ENCODE data around the gene PERP. TPM values are rescaled to one million over a fixed set of nuclear protein-coding genes. Genes with fewer than 3 reads are reported as not detected.

The PERP gene
- polyA plus RNA-seq, 1 of the 3 experiments (the other 2 are of a cell fraction): 0.02 TPM

- Histone ChIP-seq H3K4me2 (no peak overlapping the region), H3K27ac (ENCODE audit: low read depth in 2 of 2, low read length in 1 of 2) (no peak overlapping the region), H3K79me2 (ENCODE audit: insufficient read depth) (no peaks in the 10 kb centered on the region), H3K9me3 (no peaks in the 10 kb centered on the region), H3K4me1 (ENCODE audit: control insufficient read depth in 1 of 2, insufficient read depth in 2 of 2, low read depth in 1 of 2, low read length in 1 of 2) (no peaks in the 10 kb centered on the region), H3K36me3 (replicated peaks in 1 of 2; ENCODE audit: control insufficient read depth in 1 of 2, insufficient read depth in 2 of 2, low read length in 1 of 2) (no peaks in the 10 kb centered on the region), H3F3A (replicated peaks; ENCODE audit: insufficient read depth) (no peaks in the 10 kb centered on the region), H3K27me3 (ENCODE audit: insufficient read depth) (no peaks in the 10 kb centered on the region), H3K9me2 (no peaks in the 10 kb centered on the region), H4K20me1 (ENCODE audit: insufficient read depth) (no peaks in the 10 kb centered on the region), H2AFZ (ENCODE audit: low read depth) (no peak overlapping the region), H3K4me3 (ENCODE audit: low read depth in 2 of 2, low read length in 1 of 2) (no peak overlapping the region), H3K9ac (no peak overlapping the region)
- no peak for TF ChIP-seq NRF1 (IDR thresholded peaks at IDR 0.05; ENCODE audit: low read depth, low read length)
- no peak for TF ChIP-seq EP300 (IDR thresholded peaks at IDR 0.05; ENCODE audit: borderline replicate concordance in 1 of 2, low read depth in 1 of 2, low read length in 1 of 2)
- no peak for TF ChIP-seq POLR2AphosphoS5 (IDR thresholded peaks at IDR 0.05; ENCODE audit: low read depth, low read length)
- TF ChIP-seq GATA2 (CRISPR knock-in tag; IDR thresholded peaks at IDR 0.05): no peak
- TF ChIP-seq RXRA (IDR thresholded peaks at IDR 0.05; ENCODE audit: borderline replicate concordance, low read depth): no peak
- no peak for TF ChIP-seq TCF12 (IDR thresholded peaks at IDR 0.05)
- no peak for TF ChIP-seq GABPA (IDR thresholded peaks at IDR 0.05; ENCODE audit: low read depth)
- TF ChIP-seq RCOR1 (IDR thresholded peaks at IDR 0.05; ENCODE audit: low read length): no peak
- no peak for TF ChIP-seq TAF1 (IDR thresholded peaks at IDR 0.05; ENCODE audit: borderline replicate concordance, low read depth, low read length)
- TF ChIP-seq SMC3 (IDR thresholded peaks at IDR 0.05; ENCODE audit: low read depth, low read length): no peak
- TF ChIP-seq MEF2A (IDR thresholded peaks at IDR 0.05; ENCODE audit: borderline replicate concordance, low read depth): no peak
- TF ChIP-seq RAD21 (IDR thresholded peaks at IDR 0.05; ENCODE audit: low read length): no peak
- TF ChIP-seq NFIC (IDR thresholded peaks at IDR 0.05; ENCODE audit: borderline replicate concordance): no peak
- TF ChIP-seq RFX5 (IDR thresholded peaks at IDR 0.05; ENCODE audit: low read length): no peak
- TF ChIP-seq CHD2 (IDR thresholded peaks at IDR 0.05; ENCODE audit: low read length, partially characterized antibody): no peak
- no peak for TF ChIP-seq FOXM1 (IDR thresholded peaks at IDR 0.05; ENCODE audit: low read depth)
- TF ChIP-seq JUND (IDR thresholded peaks at IDR 0.05): no peak
- TF ChIP-seq, protein P1, sequence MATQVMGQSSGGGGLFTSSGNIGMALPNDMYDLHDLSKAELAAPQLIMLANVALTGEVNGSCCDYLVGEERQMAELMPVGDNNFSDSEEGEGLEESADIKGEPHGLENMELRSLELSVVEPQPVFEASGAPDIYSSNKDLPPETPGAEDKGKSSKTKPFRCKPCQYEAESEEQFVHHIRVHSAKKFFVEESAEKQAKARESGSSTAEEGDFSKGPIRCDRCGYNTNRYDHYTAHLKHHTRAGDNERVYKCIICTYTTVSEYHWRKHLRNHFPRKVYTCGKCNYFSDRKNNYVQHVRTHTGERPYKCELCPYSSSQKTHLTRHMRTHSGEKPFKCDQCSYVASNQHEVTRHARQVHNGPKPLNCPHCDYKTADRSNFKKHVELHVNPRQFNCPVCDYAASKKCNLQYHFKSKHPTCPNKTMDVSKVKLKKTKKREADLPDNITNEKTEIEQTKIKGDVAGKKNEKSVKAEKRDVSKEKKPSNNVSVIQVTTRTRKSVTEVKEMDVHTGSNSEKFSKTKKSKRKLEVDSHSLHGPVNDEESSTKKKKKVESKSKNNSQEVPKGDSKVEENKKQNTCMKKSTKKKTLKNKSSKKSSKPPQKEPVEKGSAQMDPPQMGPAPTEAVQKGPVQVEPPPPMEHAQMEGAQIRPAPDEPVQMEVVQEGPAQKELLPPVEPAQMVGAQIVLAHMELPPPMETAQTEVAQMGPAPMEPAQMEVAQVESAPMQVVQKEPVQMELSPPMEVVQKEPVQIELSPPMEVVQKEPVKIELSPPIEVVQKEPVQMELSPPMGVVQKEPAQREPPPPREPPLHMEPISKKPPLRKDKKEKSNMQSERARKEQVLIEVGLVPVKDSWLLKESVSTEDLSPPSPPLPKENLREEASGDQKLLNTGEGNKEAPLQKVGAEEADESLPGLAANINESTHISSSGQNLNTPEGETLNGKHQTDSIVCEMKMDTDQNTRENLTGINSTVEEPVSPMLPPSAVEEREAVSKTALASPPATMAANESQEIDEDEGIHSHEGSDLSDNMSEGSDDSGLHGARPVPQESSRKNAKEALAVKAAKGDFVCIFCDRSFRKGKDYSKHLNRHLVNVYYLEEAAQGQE (IDR thresholded peaks at IDR 0.05; ENCODE audit: low read depth, low read length): no peak
- ChIA-PET CTCF (interaction anchor here (1.0 kb wide), 1 partner anchor 11 kb away, joined by 3 read pairs; no protein-coding TSS in a partner anchor), POLR2A (no interaction called here)
- DNase-seq: no peak
Observed at GRCh38 chr6:138089325-138089724, 17.9 kb downstream of the PERP start.

DNA sequence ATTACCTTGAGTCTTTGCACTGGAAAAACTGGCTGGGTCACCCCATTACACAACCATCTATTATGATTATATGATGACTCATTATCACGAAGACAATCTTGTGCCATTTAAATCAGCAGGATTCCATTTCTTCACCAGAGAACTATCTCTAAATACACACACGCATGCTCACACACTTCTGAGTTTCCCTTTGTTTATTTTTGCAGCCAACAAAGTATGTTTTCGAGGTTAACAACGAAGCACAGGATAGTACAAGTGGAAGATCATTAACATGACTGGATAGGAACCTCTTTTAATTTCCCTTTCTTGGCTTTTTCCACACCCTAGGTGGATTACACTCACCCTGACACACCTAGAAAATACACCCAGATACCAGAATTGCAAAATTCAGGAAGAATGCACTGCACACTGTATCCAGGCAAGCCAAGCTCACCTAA lies 18.9 kb downstream of the PERP start:
- WGBS (ENCODE audit: low lambda C conversion rate): 1% methylated on average over 4 of the region's 4 CpGs
- Histone ChIP-seq H4K20me1 (ENCODE audit: insufficient read depth) (no peaks in the 10 kb centered on the region), H3K9me2 (no peaks in the 10 kb centered on the region), H3K4me3 (ENCODE audit: low read depth in 2 of 2, low read length in 1 of 2) (no peak overlapping the region), H3K4me2 (no peak overlapping the region), H3K9ac (no peak overlapping the region), H3K9me3 (no peaks in the 10 kb centered on the region), H2AFZ (ENCODE audit: low read depth) (no peak overlapping the region), H3K27ac (ENCODE audit: low read depth in 2 of 2, low read length in 1 of 2) (no peak overlapping the region), H3K27me3 (ENCODE audit: insufficient read depth) (no peaks in the 10 kb centered on the region), H3K79me2 (ENCODE audit: insufficient read depth) (no peaks in the 10 kb centered on the region), H3F3A (replicated peaks; ENCODE audit: insufficient read depth) (no peaks in the 10 kb centered on the region), H3K4me1 (ENCODE audit: control insufficient read depth in 1 of 2, insufficient read depth in 2 of 2, low read depth in 1 of 2, low read length in 1 of 2) (no peaks in the 10 kb centered on the region), H3K36me3 (replicated peaks in 1 of 2; ENCODE audit: control insufficient read depth in 1 of 2, insufficient read depth in 2 of 2, low read length in 1 of 2) (no peaks in the 10 kb centered on the region)
- CTCF ChIA-PET: no interaction called here
- POLR2A ChIA-PET: no interaction called here
- no peak for DNase-seq
- TF ChIP-seq TCF12 (IDR thresholded peaks at IDR 0.05): no peak
- no peak for TF ChIP-seq USF2 (IDR thresholded peaks at IDR 0.05; ENCODE audit: borderline replicate concordance, low read depth, low read length)
- TF ChIP-seq USF1 (IDR thresholded peaks at IDR 0.05; ENCODE audit: borderline replicate concordance, low read depth): no peak
- no peak for TF ChIP-seq MXI1 (IDR thresholded peaks at IDR 0.05; ENCODE audit: low read depth, low read length)
- no peak for TF ChIP-seq ELF1 (IDR thresholded peaks at IDR 0.05)
- TF ChIP-seq GABPA (IDR thresholded peaks at IDR 0.05; ENCODE audit: low read depth): no peak

Data from SK-N-SH (cell line).